ENCODE data around the gene DHX38. TPM values are rescaled to one million over a fixed set of nuclear protein-coding genes. Genes with fewer than 3 reads are reported as not detected.

The DHX38 gene
- polyA plus RNA-seq, 1 of the 3 experiments (the other 2 are of a cell fraction): 75.0 TPM

DNA sequence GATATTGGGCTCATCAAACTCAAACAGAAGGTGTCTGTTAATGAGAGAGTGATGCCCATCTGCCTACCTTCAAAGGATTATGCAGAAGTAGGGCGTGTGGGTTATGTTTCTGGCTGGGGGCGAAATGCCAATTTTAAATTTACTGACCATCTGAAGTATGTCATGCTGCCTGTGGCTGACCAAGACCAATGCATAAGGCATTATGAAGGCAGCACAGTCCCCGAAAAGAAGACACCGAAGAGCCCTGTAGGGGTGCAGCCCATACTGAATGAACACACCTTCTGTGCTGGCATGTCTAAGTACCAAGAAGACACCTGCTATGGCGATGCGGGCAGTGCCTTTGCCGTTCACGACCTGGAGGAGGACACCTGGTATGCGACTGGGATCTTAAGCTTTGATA, 33.2 kb upstream of the DHX38 start:
- CTCF ChIA-PET: no interaction called here
- Histone ChIP-seq H3K4me2 (no peak overlapping the region), H3K9me2 (no peaks in the 10 kb centered on the region), H3F3A (replicated peaks; ENCODE audit: insufficient read depth) (no peaks in the 10 kb centered on the region), H3K9ac (no peak overlapping the region), H3K9me3 (no peaks in the 10 kb centered on the region), H4K20me1 (ENCODE audit: insufficient read depth) (no peaks in the 10 kb centered on the region), H2AFZ (ENCODE audit: low read depth) (no peak overlapping the region), H3K36me3 (replicated peaks in 1 of 2; ENCODE audit: control insufficient read depth in 1 of 2, insufficient read depth in 2 of 2, low read length in 1 of 2) (no peaks in the 10 kb centered on the region), H3K27ac (ENCODE audit: low read depth in 2 of 2, low read length in 1 of 2) (no peak overlapping the region), H3K27me3 (ENCODE audit: insufficient read depth) (no peaks in the 10 kb centered on the region; the same call in 1 of the 2 replicates), H3K79me2 (ENCODE audit: insufficient read depth) (no peaks in the 10 kb centered on the region), H3K4me3 (ENCODE audit: low read depth in 2 of 2, low read length in 1 of 2) (no peak overlapping the region), H3K4me1 (ENCODE audit: control insufficient read depth in 1 of 2, insufficient read depth in 2 of 2, low read depth in 1 of 2, low read length in 1 of 2) (no peaks in the 10 kb centered on the region)
- 75% methylated on average over 9 of the region's 9 CpGs for WGBS (ENCODE audit: low lambda C conversion rate)
- POLR2A ChIA-PET: no interaction called here
- no peak for TF ChIP-seq RFX5 (IDR thresholded peaks at IDR 0.05; ENCODE audit: low read length)
- TF ChIP-seq, protein P1, sequence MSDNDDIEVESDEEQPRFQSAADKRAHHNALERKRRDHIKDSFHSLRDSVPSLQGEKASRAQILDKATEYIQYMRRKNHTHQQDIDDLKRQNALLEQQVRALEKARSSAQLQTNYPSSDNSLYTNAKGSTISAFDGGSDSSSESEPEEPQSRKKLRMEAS (IDR thresholded peaks at IDR 0.05; ENCODE audit: low read depth): no peak
- TF ChIP-seq FOSL2 (IDR thresholded peaks at IDR 0.05; ENCODE audit: borderline replicate concordance, low read depth): no peak
- TF ChIP-seq, protein P2, sequence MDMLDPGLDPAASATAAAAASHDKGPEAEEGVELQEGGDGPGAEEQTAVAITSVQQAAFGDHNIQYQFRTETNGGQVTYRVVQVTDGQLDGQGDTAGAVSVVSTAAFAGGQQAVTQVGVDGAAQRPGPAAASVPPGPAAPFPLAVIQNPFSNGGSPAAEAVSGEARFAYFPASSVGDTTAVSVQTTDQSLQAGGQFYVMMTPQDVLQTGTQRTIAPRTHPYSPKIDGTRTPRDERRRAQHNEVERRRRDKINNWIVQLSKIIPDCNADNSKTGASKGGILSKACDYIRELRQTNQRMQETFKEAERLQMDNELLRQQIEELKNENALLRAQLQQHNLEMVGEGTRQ (IDR thresholded peaks at IDR 0.05; ENCODE audit: borderline replicate concordance, low read depth, low read length): no peak
- no peak for TF ChIP-seq RXRA (IDR thresholded peaks at IDR 0.05; ENCODE audit: borderline replicate concordance, low read depth)
- TF ChIP-seq FOXM1 (IDR thresholded peaks at IDR 0.05; ENCODE audit: low read depth): no peak
- no peak for TF ChIP-seq NRF1 (IDR thresholded peaks at IDR 0.05; ENCODE audit: low read depth, low read length)
- TF ChIP-seq SIN3A (IDR thresholded peaks at IDR 0.05; ENCODE audit: borderline replicate concordance, low read depth, low read length): no peak
- DNase-seq: no peak

DNA sequence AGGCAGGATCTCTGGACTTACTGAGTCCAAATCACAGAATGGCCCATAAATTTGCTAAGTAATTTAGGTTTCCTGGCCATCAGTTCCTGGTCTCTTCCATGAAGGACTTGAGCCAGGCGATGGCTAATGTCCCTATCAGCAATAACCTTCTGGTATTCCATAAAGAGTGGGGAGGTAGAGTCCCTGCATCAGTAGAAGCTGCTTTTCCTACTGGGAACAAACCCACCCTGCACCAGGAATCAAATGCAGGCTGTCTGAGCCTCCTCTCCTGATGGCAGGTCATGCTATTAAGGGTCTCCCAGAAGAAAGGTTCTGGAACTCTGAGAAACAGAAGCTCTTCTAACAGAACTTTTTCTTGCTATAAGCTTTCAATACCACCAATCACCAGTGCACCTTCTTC, 32.1 kb upstream of the DHX38 start:
- TF ChIP-seq GABPA (IDR thresholded peaks at IDR 0.05; ENCODE audit: low read depth) (no peak), SIN3A (IDR thresholded peaks at IDR 0.05; ENCODE audit: borderline replicate concordance, low read depth, low read length) (no peak), TCF12 (IDR thresholded peaks at IDR 0.05) (no peak), GATA2 (CRISPR knock-in tag; IDR thresholded peaks at IDR 0.05) (no peak), RXRA (IDR thresholded peaks at IDR 0.05; ENCODE audit: borderline replicate concordance, low read depth) (no peak), SMC3 (IDR thresholded peaks at IDR 0.05; ENCODE audit: low read depth, low read length) (no peak), RAD21 (IDR thresholded peaks at IDR 0.05; ENCODE audit: low read length) (no peak), FOSL2 (IDR thresholded peaks at IDR 0.05; ENCODE audit: borderline replicate concordance, low read depth) (no peak), RFX5 (IDR thresholded peaks at IDR 0.05; ENCODE audit: low read length) (no peak), TEAD4 (IDR thresholded peaks at IDR 0.05; ENCODE audit: borderline replicate concordance, insufficient read depth) (no peak), FOXM1 (IDR thresholded peaks at IDR 0.05; ENCODE audit: low read depth) (no peak)
- TF ChIP-seq, protein P3, sequence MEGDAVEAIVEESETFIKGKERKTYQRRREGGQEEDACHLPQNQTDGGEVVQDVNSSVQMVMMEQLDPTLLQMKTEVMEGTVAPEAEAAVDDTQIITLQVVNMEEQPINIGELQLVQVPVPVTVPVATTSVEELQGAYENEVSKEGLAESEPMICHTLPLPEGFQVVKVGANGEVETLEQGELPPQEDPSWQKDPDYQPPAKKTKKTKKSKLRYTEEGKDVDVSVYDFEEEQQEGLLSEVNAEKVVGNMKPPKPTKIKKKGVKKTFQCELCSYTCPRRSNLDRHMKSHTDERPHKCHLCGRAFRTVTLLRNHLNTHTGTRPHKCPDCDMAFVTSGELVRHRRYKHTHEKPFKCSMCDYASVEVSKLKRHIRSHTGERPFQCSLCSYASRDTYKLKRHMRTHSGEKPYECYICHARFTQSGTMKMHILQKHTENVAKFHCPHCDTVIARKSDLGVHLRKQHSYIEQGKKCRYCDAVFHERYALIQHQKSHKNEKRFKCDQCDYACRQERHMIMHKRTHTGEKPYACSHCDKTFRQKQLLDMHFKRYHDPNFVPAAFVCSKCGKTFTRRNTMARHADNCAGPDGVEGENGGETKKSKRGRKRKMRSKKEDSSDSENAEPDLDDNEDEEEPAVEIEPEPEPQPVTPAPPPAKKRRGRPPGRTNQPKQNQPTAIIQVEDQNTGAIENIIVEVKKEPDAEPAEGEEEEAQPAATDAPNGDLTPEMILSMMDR (IDR thresholded peaks at IDR 0.05): no peak
- TF ChIP-seq, protein P4, sequence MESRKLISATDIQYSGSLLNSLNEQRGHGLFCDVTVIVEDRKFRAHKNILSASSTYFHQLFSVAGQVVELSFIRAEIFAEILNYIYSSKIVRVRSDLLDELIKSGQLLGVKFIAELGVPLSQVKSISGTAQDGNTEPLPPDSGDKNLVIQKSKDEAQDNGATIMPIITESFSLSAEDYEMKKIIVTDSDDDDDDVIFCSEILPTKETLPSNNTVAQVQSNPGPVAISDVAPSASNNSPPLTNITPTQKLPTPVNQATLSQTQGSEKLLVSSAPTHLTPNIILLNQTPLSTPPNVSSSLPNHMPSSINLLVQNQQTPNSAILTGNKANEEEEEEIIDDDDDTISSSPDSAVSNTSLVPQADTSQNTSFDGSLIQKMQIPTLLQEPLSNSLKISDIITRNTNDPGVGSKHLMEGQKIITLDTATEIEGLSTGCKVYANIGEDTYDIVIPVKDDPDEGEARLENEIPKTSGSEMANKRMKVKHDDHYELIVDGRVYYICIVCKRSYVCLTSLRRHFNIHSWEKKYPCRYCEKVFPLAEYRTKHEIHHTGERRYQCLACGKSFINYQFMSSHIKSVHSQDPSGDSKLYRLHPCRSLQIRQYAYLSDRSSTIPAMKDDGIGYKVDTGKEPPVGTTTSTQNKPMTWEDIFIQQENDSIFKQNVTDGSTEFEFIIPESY (IDR thresholded peaks at IDR 0.05; ENCODE audit: borderline replicate concordance, low read depth): no peak
- H3K4me3 ChIP-seq (ENCODE audit: low read depth in 2 of 2, low read length in 1 of 2): no peak overlapping the region
- no peaks in the 10 kb centered on the region for H3K9me2 ChIP-seq
- no peaks in the 10 kb centered on the region for H3K27me3 ChIP-seq (ENCODE audit: insufficient read depth)
- no peak for DNase-seq
- 88% methylated on average over 1 of the region's 1 CpG for WGBS (ENCODE audit: low lambda C conversion rate)
- no peaks in the 10 kb centered on the region for H3K4me1 ChIP-seq (ENCODE audit: control insufficient read depth in 1 of 2, insufficient read depth in 2 of 2, low read depth in 1 of 2, low read length in 1 of 2)
- no peak overlapping the region for H3K4me2 ChIP-seq
- H3K9ac ChIP-seq: no peak overlapping the region
- H3K79me2 ChIP-seq (ENCODE audit: insufficient read depth): no peaks in the 10 kb centered on the region
- no peak overlapping the region for H2AFZ ChIP-seq (ENCODE audit: low read depth)
- no peaks in the 10 kb centered on the region for H3K9me3 ChIP-seq
- H3K36me3 ChIP-seq (replicated peaks in 1 of 2; ENCODE audit: control insufficient read depth in 1 of 2, insufficient read depth in 2 of 2, low read length in 1 of 2): no peaks in the 10 kb centered on the region
- ChIA-PET CTCF (interaction anchor here (1.8 kb wide), 1 partner anchor 30 kb away, joined by 4 read pairs; no protein-coding TSS in a partner anchor), POLR2A (no interaction called here)
- H3F3A ChIP-seq (replicated peaks; ENCODE audit: insufficient read depth): no peaks in the 10 kb centered on the region
- H4K20me1 ChIP-seq (ENCODE audit: insufficient read depth): no peaks in the 10 kb centered on the region
- H3K27ac ChIP-seq (ENCODE audit: low read depth in 2 of 2, low read length in 1 of 2): no peak overlapping the region

All from SK-N-SH (cell line).